Fibroblast of pulmonary artery (primary cell): Measurements from ENCODE around the gene ADPRHL1.
"Not testable (repeated sequence)": the region's sequence is repeated elsewhere in the genome, so short reads cannot be mapped to it uniquely, and the experiment has no call there.

ENCODE experiments used
- DNase-seq: peaks from one replicate; pipeline ENCODE4 v3.0.0-alpha.2; 2010; ENCODE audit warnings: low read depth
- H3K4me3 ChIP-seq: replicated peaks from 2 replicates; pipeline ENCODE4 v1.5.1; 2011; ENCODE audit warnings: low read depth, mild to moderate bottlenecking, control low read depth, low read length, moderate library complexity
- TF ChIP-seq, protein P1 (sequence below): IDR thresholded peaks from 2 replicates; pipeline ENCODE4 v1.5.1; 2011; ENCODE audit warnings: mild to moderate bottlenecking, control low read depth, low read length, inconsistent platforms; ENCODE audit errors: missing control alignments

ADPRHL1 gene

GRCh38 chr13:113442985-113443362 is 10.3 kb downstream of the ADPRHL1 start:
- TF ChIP-seq, protein P1, sequence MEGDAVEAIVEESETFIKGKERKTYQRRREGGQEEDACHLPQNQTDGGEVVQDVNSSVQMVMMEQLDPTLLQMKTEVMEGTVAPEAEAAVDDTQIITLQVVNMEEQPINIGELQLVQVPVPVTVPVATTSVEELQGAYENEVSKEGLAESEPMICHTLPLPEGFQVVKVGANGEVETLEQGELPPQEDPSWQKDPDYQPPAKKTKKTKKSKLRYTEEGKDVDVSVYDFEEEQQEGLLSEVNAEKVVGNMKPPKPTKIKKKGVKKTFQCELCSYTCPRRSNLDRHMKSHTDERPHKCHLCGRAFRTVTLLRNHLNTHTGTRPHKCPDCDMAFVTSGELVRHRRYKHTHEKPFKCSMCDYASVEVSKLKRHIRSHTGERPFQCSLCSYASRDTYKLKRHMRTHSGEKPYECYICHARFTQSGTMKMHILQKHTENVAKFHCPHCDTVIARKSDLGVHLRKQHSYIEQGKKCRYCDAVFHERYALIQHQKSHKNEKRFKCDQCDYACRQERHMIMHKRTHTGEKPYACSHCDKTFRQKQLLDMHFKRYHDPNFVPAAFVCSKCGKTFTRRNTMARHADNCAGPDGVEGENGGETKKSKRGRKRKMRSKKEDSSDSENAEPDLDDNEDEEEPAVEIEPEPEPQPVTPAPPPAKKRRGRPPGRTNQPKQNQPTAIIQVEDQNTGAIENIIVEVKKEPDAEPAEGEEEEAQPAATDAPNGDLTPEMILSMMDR, result no peak

DNA sequence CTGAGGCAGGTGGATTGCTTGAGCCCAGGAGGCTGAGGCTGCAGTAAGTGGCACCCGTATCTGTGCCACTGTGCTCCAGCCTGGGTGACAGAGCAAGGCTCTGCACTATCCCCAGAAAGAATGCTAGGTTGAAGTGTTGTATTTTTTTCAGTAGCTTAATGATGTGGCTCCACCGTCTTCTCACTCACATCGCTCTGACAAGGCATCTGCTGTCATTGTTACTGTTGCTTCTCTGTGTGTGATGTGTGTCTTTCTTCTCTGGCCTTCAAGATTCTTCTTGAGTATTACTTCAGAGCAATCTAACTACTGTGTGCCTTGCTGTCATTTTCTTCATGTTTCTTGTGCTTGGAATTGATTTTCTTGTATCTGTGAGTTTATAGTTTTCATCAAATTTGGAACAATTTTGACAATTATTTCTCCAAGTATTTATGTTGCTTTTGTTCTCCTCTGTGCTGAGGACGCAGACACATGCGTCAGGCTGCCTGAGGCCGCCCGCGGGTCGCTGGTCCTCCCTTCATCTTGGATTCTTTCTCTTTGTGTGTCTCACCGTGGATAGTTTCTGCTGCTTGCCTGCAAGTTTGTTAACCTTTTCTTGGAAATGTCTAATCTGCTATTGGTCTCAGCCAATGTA is 10.8 kb downstream of the ADPRHL1 start:
- TF ChIP-seq, protein P1, result no peak
- no peak for DNase-seq
- H3K4me3 ChIP-seq, result no peak overlapping the region

More at GRCh38 chr13:113442985-113443362, 10.3 kb downstream of the ADPRHL1 start:
- no peak for DNase-seq
- H3K4me3 ChIP-seq, result no peak overlapping the region

DNA sequence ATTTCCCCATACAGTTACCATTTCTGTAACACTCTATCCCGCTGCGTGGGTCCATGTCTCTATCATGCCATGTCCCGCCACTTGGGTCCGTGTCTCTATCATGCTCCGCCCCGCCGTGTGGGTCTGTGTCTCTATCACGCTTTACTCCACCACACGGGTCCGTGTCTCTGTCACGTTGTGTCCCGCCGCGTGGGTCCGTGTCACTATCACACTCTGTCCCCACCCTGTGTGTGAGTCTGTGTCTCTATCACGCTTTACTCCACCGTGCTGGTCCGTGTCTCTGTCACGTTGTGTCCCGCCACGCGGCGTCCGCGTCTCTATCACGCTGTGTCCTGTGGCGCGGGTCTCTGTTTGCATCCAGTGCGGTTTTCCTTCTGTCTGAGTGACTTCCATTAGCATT is 11.6 kb downstream of the ADPRHL1 start:
- no peak overlapping the region for H3K4me3 ChIP-seq
- TF ChIP-seq, protein P1, result no peak
- DNase-seq, result no peak

- no peak overlapping the region for H3K4me3 ChIP-seq
- no peak for DNase-seq
- TF ChIP-seq, protein P1, result no peak
Measured at GRCh38 chr13:113437408-113438010, 15.8 kb downstream of the ADPRHL1 start.

DNA sequence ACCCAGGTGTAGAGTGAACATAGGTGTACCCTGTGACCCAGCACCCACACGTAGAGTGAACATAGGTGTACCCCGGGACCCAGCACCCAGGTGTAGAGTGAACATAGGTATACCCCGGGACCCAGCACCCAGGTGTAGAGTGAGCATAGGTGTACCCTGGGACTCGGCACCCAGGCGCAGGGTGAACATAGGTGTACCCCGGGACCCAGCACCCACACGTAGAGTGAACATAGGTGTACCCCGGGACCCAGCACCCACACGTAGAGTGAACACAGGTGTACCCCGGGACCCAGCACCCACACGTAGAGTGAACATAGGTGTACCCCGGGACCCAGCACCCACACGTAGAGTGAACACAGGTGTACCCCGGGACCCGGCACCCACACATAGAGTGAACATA is 16.4 kb downstream of the ADPRHL1 start:
- not testable (repeated sequence) for H3K4me3 ChIP-seq, DNase-seq

- not testable (repeated sequence) for H3K4me3 ChIP-seq, DNase-seq
Measured at GRCh38 chr13:113435907-113436306, 17.4 kb downstream of the ADPRHL1 start.

- TF ChIP-seq, protein P1, result no peak
- DNase-seq, result no peak
- no peak overlapping the region for H3K4me3 ChIP-seq
Measured at GRCh38 chr13:113433391-113433916, 19.8 kb downstream of the ADPRHL1 start.
